C4-2B (cell line): ENCODE data around the gene MRPL27.

ENCODE experiments used
- CTCF ChIP-seq: fragments of 450-650 bp; conservative IDR thresholded peaks from 2 replicates; pipeline ENCODE4 v1.5.1; 2017; ENCODE audit warnings: mild to moderate bottlenecking
- ZFX ChIP-seq: fragments of 450-650 bp; IDR thresholded peaks from 2 replicates; pipeline ENCODE4 v1.6.1; 2017

- TF ChIP-seq CTCF (no peak), ZFX (no peak)
Observed at GRCh38 chr17:50352072-50352692, 20.8 kb downstream of the MRPL27 start.
